C4-2B (cell line): ENCODE measurements around the gene FHAD1.
"Not testable (repeated sequence)": the region's sequence is repeated elsewhere in the genome, so short reads cannot be mapped to it uniquely, and the experiment has no call there.

Experiments
- H3K27ac ChIP-seq: fragments of 450-650 bp; 2 replicates; pipeline ENCODE4 v1.5.1; 2017
- CTCF ChIP-seq: fragments of 450-650 bp; conservative IDR thresholded peaks from 2 replicates; pipeline ENCODE4 v1.5.1; 2017; ENCODE audit warnings: mild to moderate bottlenecking
- ZFX ChIP-seq: fragments of 450-650 bp; IDR thresholded peaks from 2 replicates; pipeline ENCODE4 v1.6.1; 2017

Gene FHAD1

GRCh38 chr1:15370781-15371520, 123.9 kb downstream of the FHAD1 start:
- no peak overlapping the region for H3K27ac ChIP-seq
- TF ChIP-seq CTCF: no peak
- TF ChIP-seq ZFX: no peak

GRCh38 chr1:15371610-15372545, 124.9 kb downstream of the FHAD1 start:
- no peak for TF ChIP-seq ZFX
- no peak for TF ChIP-seq CTCF
- no peak overlapping the region for H3K27ac ChIP-seq

- no peak overlapping the region for H3K27ac ChIP-seq
- no peak for TF ChIP-seq CTCF
- no peak for TF ChIP-seq ZFX
These were observed 131.7 kb downstream of the FHAD1 start for GRCh38 chr1:15378729-15379128.

- not testable (repeated sequence) for H3K27ac ChIP-seq
These were observed 132.1 kb downstream of the FHAD1 start for GRCh38 chr1:15379151-15379550.

- H3K27ac ChIP-seq: no peak overlapping the region
- TF ChIP-seq ZFX (no peak), CTCF (no peak)
These were observed 133.8 kb downstream of the FHAD1 start for GRCh38 chr1:15380601-15381508.

- no peak for TF ChIP-seq ZFX
- TF ChIP-seq CTCF: no peak
These were observed 134.8 kb downstream of the FHAD1 start for GRCh38 chr1:15381805-15382204.

GRCh38 chr1:15382601-15383518, 135.8 kb downstream of the FHAD1 start:
- no peak overlapping the region for H3K27ac ChIP-seq
- TF ChIP-seq ZFX: no peak
- no peak for TF ChIP-seq CTCF

More at GRCh38 chr1:15381805-15382204, 134.8 kb downstream of the FHAD1 start:
- H3K27ac ChIP-seq: no peak overlapping the region
